ENCODE data around the gene HIVEP3.

Gene HIVEP3

GRCh38 chr1:41535716-41536115 lies 383.0 kb downstream of the HIVEP3 start:
- DNase-seq (ENCODE audit: low read depth in 2 of 2): no peak

- no peak for DNase-seq (ENCODE audit: low read depth in 2 of 2)
Measured at GRCh38 chr1:41535276-41535675, 383.4 kb downstream of the HIVEP3 start.

GRCh38 chr1:41534181-41535076 lies 384.3 kb downstream of the HIVEP3 start:
- no peak for DNase-seq (ENCODE audit: low read depth in 2 of 2)

- DNase-seq (ENCODE audit: low read depth in 2 of 2): no peak
Measured at GRCh38 chr1:41533731-41534080, 385.0 kb downstream of the HIVEP3 start.

- no peak for DNase-seq (ENCODE audit: low read depth in 2 of 2)
Measured at GRCh38 chr1:41533016-41533730, 385.5 kb downstream of the HIVEP3 start.

DNA sequence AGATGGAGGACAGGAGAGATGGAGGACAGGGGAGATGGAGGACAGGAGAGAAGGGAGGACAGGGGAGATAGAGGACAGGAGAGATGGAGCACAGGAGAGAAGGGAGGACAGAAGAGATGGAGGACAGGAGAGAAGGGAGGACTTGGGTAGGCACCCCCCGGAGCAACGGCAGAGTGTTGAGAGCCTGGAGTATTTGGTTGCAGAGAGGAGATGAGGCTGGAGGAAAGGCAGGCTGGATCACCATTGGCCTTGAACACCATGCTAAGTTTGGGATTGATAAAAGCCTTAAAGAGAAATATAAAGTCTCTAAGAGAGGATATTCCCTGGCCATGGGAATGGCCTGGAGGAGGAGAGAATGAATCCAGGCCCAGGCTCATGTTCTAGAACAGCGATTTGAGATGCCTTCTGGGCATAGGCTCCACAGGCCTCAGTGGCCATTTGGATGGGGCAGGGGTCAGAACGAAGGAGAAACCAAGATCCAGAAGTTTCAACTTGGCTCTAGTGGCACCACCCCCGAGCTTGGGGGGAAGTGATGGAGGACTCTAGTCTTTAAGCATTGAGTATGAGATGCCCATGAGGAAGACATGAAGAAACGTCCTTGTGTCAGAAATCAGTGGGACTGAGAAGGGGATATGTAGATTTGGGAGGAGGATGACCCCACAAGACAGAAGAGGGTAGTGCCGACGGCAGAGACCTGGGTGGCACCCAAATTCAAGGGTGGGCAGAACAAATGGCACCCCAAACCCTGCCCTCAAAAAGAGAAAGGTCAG lies 386.3 kb downstream of the HIVEP3 start:
- no peak for DNase-seq (ENCODE audit: low read depth in 2 of 2)

DNA sequence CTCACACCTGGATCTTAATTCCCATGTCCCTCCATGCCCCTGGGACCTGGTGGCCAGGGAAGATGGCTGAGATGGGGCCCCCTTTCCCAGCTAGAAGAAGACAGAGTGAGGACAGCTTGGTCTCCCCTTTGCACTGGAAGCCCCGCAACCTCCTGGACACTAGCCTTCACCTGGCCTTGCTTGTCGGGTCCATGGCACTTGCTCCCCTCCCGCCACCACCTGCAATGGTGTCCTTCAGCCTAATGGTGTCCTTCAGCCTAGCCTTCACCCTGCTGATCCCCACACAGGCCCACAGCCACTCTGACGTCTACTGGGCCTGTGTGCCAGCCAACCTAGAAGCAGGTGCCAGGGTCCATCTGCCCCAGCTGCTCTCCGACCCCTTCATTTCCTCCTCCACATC lies 388.3 kb downstream of the HIVEP3 start:
- DNase-seq (ENCODE audit: low read depth in 2 of 2): no peak

DNA sequence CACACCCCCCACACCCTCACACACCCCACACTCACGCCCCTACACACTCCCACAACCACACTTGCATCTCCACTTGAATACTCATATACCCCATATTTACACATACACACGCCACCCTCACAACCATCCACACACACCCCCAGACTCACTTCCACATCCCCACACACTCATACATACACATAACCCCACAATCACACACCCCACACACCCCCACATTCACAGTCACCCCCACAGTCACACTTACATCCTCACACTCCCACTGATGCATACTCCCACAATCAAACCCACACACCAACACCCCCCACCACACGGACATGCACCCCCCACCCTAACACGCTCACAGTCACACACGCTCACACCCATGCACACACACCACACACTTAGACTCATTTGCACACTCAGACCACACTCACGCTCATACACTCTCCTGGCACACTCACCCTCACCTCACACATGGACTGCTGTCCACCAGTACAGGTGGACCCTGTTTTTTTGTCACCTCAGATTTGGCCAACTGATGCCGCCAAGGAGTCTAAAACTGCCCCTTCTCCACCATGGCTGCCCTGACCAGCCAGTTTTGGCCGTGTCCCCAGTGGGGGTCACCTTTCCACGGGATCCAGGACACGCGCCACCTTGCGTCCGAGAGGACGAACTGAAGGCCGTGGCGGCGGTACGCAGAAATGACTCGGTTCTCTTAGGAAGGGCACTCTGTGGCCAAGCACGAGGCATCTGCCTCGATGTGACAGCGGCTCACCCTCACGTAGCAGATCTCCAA lies 388.9 kb downstream of the HIVEP3 start:
- DNase-seq (ENCODE audit: low read depth in 2 of 2): no peak

DNA sequence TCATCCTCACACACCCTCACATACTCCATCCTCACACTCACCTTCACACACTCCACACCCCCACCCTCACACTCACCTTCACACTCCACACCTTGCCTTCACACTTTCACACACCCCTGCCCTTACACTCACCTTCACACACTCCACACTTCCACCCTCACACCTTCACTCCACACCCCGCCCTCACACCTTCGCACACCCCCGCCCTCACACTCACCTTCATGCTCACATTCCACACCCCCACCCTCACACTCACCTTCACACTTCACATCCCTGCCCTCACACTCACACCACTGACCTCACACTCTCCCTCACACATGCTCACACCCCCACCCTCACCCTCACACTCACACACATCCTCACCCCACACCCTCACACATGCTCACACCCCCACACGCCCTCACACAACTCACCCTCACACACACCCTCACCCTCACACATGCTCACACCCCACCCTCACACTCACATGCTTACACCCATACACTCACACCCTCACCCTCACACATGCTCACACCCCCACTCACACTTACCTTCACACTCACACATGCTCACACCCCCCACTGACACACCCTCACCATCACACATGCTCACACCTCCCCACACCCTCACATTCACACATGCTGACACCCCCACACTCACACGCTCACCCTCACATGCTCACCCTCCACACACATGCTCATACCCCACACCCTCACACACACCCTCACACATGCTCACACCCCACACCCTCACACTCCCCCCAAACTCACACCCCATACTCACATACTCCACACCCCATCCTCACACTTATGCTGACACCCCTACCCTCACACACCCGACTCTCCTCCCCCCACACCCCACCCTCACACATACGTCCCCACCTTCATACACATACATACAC lies 389.8 kb downstream of the HIVEP3 start:
- no peak for DNase-seq (ENCODE audit: low read depth in 2 of 2)

- DNase-seq (ENCODE audit: low read depth in 2 of 2): no peak
Measured at GRCh38 chr1:41528106-41528505, 390.6 kb downstream of the HIVEP3 start.

GRCh38 chr1:41526956-41527561 lies 391.7 kb downstream of the HIVEP3 start:
- no peak for DNase-seq (ENCODE audit: low read depth in 2 of 2)

- no peak for DNase-seq (ENCODE audit: low read depth in 2 of 2)
Measured at GRCh38 chr1:41525891-41526587, 392.7 kb downstream of the HIVEP3 start.

- no peak for DNase-seq (ENCODE audit: low read depth in 2 of 2)
Measured at GRCh38 chr1:41524676-41525675, 393.7 kb downstream of the HIVEP3 start.

DNA sequence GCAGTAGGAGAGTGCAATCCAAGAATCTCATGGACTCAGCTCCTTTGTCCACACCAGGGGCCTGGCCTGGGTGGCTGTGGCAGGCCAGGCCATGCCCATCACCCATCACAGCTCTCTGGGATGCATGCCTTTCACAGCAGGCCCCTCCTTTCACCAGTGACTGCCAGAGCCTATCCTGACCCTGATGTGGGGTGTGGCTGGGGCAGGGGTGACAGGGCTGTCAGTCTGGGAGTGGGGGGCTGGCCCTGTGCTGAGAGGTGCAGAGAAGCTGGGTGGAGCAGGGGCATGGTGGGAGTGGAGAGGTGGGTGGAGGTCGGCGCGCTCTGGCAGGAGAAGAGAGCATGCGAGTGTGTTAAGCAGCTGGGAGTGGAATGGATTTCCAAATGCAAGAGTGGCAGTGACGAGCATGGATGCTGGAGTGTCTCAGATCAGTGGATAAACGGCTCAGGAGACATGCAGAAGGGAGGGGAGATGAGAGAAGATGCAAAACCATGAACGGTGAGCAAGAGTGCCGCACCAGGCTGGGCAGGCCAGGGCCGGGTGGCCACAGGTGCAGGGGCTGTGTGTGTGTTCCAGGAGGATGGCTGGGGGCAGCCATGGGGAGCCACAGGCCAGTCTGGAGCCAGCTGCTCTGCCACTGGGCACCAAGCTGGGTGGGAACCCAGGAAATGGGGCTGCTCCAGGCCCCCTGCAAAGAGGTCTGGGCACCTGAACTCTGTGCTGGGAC lies 394.6 kb downstream of the HIVEP3 start:
- no peak for DNase-seq (ENCODE audit: low read depth in 2 of 2)

DNA sequence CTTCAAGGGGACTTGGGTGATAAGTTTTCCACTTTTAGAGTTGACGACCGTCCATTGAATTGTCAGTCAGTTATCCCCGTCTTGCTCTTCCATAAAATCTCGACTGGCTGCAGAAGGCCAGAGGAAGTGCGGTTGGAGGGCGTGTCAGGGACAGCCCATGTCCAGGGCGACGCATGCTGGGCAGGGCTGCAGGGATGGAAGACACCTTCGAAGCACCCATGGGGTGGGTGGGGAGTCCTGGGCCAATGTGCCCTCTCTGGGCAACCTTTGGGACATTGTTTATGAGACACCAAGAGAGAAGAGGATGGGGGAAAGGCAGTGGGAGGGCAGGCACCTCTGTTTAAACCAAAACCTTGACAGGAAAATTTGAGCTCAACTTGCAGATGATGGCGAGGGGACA lies 395.7 kb downstream of the HIVEP3 start:
- no peak for DNase-seq (ENCODE audit: low read depth in 2 of 2)

GRCh38 chr1:41521766-41522165 lies 397.0 kb downstream of the HIVEP3 start:
- DNase-seq (ENCODE audit: low read depth in 2 of 2): no peak

- DNase-seq (ENCODE audit: low read depth in 2 of 2): no peak
Measured at GRCh38 chr1:41520951-41521752, 397.6 kb downstream of the HIVEP3 start.

All from fibroblast of skin of left quadriceps (primary cell).